ENCODE measurements around the gene MRM2.

The MRM2 gene

GRCh38 chr7:2192831-2193534, 49.0 kb downstream of the MRM2 start:
- H3K36me3 ChIP-seq (replicated peaks; ENCODE audit: insufficient read depth, low read length), result peaks cover 5% of the 10 kb centered on the region; the same call in 1 of the 2 replicates
- H3F3A ChIP-seq (ENCODE audit: insufficient read depth, low read length), result no peaks in the 10 kb centered on the region
- DNase-seq, result no peak
- H3K27ac ChIP-seq (ENCODE audit: low read length), result no peak overlapping the region
- no peak overlapping the region for H2AFZ ChIP-seq (ENCODE audit: low read length)
- no peaks in the 10 kb centered on the region for H3K4me1 ChIP-seq (ENCODE audit: low read length)
- H3K9ac ChIP-seq (ENCODE audit: low read length), result no peak overlapping the region
- H3K9me2 ChIP-seq (replicated peaks; ENCODE audit: insufficient read depth, low read length), result no peaks in the 10 kb centered on the region
- TF ChIP-seq, protein P1, sequence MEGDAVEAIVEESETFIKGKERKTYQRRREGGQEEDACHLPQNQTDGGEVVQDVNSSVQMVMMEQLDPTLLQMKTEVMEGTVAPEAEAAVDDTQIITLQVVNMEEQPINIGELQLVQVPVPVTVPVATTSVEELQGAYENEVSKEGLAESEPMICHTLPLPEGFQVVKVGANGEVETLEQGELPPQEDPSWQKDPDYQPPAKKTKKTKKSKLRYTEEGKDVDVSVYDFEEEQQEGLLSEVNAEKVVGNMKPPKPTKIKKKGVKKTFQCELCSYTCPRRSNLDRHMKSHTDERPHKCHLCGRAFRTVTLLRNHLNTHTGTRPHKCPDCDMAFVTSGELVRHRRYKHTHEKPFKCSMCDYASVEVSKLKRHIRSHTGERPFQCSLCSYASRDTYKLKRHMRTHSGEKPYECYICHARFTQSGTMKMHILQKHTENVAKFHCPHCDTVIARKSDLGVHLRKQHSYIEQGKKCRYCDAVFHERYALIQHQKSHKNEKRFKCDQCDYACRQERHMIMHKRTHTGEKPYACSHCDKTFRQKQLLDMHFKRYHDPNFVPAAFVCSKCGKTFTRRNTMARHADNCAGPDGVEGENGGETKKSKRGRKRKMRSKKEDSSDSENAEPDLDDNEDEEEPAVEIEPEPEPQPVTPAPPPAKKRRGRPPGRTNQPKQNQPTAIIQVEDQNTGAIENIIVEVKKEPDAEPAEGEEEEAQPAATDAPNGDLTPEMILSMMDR (IDR thresholded peaks at IDR 0.05; ENCODE audit: low read length), result no peak
- no peak for TF ChIP-seq EZH2phosphoT487 (IDR thresholded peaks at IDR 0.05; ENCODE audit: low read length)
- TF ChIP-seq EZH2 (optimal IDR thresholded peaks at IDR 0.05; ENCODE audit: low read depth, low read length), result no peak
- H3K4me2 ChIP-seq (ENCODE audit: low read depth, low read length), result no peak overlapping the region
- H3K9me3 ChIP-seq (replicated peaks; ENCODE audit: insufficient read depth, low read length), result no peaks in the 10 kb centered on the region
- H4K20me1 ChIP-seq (ENCODE audit: insufficient read depth, low read length), result no peaks in the 10 kb centered on the region
- H3K27me3 ChIP-seq (replicated peaks; ENCODE audit: insufficient read depth, low read length), result no peaks in the 10 kb centered on the region
- no peak overlapping the region for H3K4me3 ChIP-seq (ENCODE audit: low read length)
- H3K79me2 ChIP-seq (ENCODE audit: low read length), result no peaks in the 10 kb centered on the region

- H3K9me3 ChIP-seq (replicated peaks; ENCODE audit: insufficient read depth, low read length), result no peaks in the 10 kb centered on the region
- H3K4me3 ChIP-seq (ENCODE audit: low read length), result no peak overlapping the region
- no peaks in the 10 kb centered on the region for H4K20me1 ChIP-seq (ENCODE audit: insufficient read depth, low read length)
- no peaks in the 10 kb centered on the region for H3K27me3 ChIP-seq (replicated peaks; ENCODE audit: insufficient read depth, low read length)
- no peaks in the 10 kb centered on the region for H3K9me2 ChIP-seq (replicated peaks; ENCODE audit: insufficient read depth, low read length)
- no peak overlapping the region for H2AFZ ChIP-seq (ENCODE audit: low read length)
- DNase-seq, result no peak
- no peaks in the 10 kb centered on the region for H3K79me2 ChIP-seq (ENCODE audit: low read length)
- no peak overlapping the region for H3K27ac ChIP-seq (ENCODE audit: low read length)
- H3F3A ChIP-seq (ENCODE audit: insufficient read depth, low read length), result no peaks in the 10 kb centered on the region
- H3K4me2 ChIP-seq (ENCODE audit: low read depth, low read length), result no peak overlapping the region
- H3K4me1 ChIP-seq (ENCODE audit: low read length), result no peaks in the 10 kb centered on the region
- no peak for TF ChIP-seq EZH2phosphoT487 (IDR thresholded peaks at IDR 0.05; ENCODE audit: low read length)
- no peak for TF ChIP-seq EZH2 (optimal IDR thresholded peaks at IDR 0.05; ENCODE audit: low read depth, low read length)
- H3K9ac ChIP-seq (ENCODE audit: low read length), result no peak overlapping the region
- H3K36me3 ChIP-seq (replicated peaks; ENCODE audit: insufficient read depth, low read length), result peaks cover 5% of the 10 kb centered on the region; the same call in 1 of the 2 replicates
These were observed 51.0 kb downstream of the MRM2 start for GRCh38 chr7:2191016-2191415.

GRCh38 chr7:2190531-2190930, 51.5 kb downstream of the MRM2 start:
- no peaks in the 10 kb centered on the region for H3K9me3 ChIP-seq (replicated peaks; ENCODE audit: insufficient read depth, low read length)
- TF ChIP-seq EZH2phosphoT487 (IDR thresholded peaks at IDR 0.05; ENCODE audit: low read length) (no peak), EZH2 (optimal IDR thresholded peaks at IDR 0.05; ENCODE audit: low read depth, low read length) (no peak)
- TF ChIP-seq, protein P1 (IDR thresholded peaks at IDR 0.05; ENCODE audit: low read length), result no peak
- H2AFZ ChIP-seq (ENCODE audit: low read length), result no peak overlapping the region
- no peak overlapping the region for H3K4me2 ChIP-seq (ENCODE audit: low read depth, low read length)
- no peak overlapping the region for H3K4me3 ChIP-seq (ENCODE audit: low read length)
- no peaks in the 10 kb centered on the region for H3K9me2 ChIP-seq (replicated peaks; ENCODE audit: insufficient read depth, low read length)
- no peaks in the 10 kb centered on the region for H3K79me2 ChIP-seq (ENCODE audit: low read length)
- no peak overlapping the region for H3K27ac ChIP-seq (ENCODE audit: low read length)
- DNase-seq, result no peak
- no peaks in the 10 kb centered on the region for H3K4me1 ChIP-seq (ENCODE audit: low read length)
- H4K20me1 ChIP-seq (ENCODE audit: insufficient read depth, low read length), result no peaks in the 10 kb centered on the region
- no peak overlapping the region for H3K9ac ChIP-seq (ENCODE audit: low read length)
- H3K27me3 ChIP-seq (replicated peaks; ENCODE audit: insufficient read depth, low read length), result no peaks in the 10 kb centered on the region
- H3F3A ChIP-seq (ENCODE audit: insufficient read depth, low read length), result no peaks in the 10 kb centered on the region
- H3K36me3 ChIP-seq (replicated peaks; ENCODE audit: insufficient read depth, low read length), result peaks cover 4% of the 10 kb centered on the region; the same call in 1 of the 2 replicates

- no peaks in the 10 kb centered on the region; the same call in 1 of the 2 replicates for H3K36me3 ChIP-seq (replicated peaks; ENCODE audit: insufficient read depth, low read length)
- no peaks in the 10 kb centered on the region for H3F3A ChIP-seq (ENCODE audit: insufficient read depth, low read length)
- no peaks in the 10 kb centered on the region for H3K4me1 ChIP-seq (ENCODE audit: low read length)
- no peak overlapping the region for H3K4me3 ChIP-seq (ENCODE audit: low read length)
- no peak for DNase-seq
- no peaks in the 10 kb centered on the region for H3K9me3 ChIP-seq (replicated peaks; ENCODE audit: insufficient read depth, low read length)
- H3K4me2 ChIP-seq (ENCODE audit: low read depth, low read length), result no peak overlapping the region
- no peaks in the 10 kb centered on the region for H3K9me2 ChIP-seq (replicated peaks; ENCODE audit: insufficient read depth, low read length)
- H4K20me1 ChIP-seq (ENCODE audit: insufficient read depth, low read length), result no peaks in the 10 kb centered on the region
- no peaks in the 10 kb centered on the region for H3K79me2 ChIP-seq (ENCODE audit: low read length)
- H3K9ac ChIP-seq (ENCODE audit: low read length), result no peak overlapping the region
- no peak overlapping the region for H2AFZ ChIP-seq (ENCODE audit: low read length)
- no peaks in the 10 kb centered on the region for H3K27me3 ChIP-seq (replicated peaks; ENCODE audit: insufficient read depth, low read length)
- no peak overlapping the region for H3K27ac ChIP-seq (ENCODE audit: low read length)
- TF ChIP-seq EZH2phosphoT487 (IDR thresholded peaks at IDR 0.05; ENCODE audit: low read length), result no peak
- no peak for TF ChIP-seq EZH2 (optimal IDR thresholded peaks at IDR 0.05; ENCODE audit: low read depth, low read length)
- TF ChIP-seq, protein P1 (IDR thresholded peaks at IDR 0.05; ENCODE audit: low read length), result no peak
These were observed 55.8 kb downstream of the MRM2 start for GRCh38 chr7:2186166-2186565.
